ENCODE results near the gene MYO1D. TPM values are rescaled to one million over a fixed set of nuclear protein-coding genes. Genes with fewer than 3 reads are reported as not detected.

Gene MYO1D
- total RNA-seq, 1 experiment from 2014 or later = 5.6 TPM

DNA sequence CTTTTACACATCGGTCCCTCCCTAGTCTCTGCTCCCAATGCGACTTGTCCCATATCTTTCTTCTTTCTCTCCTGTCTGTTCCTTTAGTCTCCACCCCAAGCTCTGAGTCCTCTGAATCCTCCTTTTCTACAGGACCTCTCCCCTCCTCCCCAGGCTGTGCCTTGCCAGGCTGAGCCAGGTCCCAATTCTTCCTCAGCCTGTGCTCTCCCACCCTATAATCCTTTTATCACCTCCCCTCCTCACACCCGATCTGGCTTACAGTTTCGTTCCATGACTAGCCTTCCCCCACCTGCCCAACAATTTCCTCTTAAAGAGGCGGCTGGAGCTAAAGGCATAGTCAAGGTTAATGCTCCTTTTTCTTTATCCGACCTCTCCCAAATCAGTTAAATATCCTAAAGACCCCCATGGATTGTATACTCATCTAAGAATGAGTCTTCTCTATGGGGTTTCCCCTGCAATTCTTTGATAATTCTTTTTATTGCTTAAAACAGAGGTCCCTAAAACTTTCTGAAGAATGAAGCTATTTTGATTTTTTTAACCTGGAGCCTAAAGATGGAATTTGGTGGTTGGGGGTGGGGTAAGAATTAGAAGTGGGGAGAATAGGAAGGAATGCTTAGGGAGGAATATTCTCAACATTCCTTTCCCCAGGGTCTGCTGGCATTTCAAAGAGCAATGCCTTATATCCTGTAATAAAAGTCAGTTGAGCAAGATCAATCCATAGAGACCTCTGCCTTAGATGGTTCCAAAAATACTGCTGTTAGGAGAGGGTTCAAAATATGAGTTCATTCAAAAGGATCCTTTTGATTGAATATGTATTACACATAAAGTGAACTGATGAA lies 102.8 kb downstream of the MYO1D start:
- DNase-seq = no peak
- H3K36me3 ChIP-seq (ENCODE audit: insufficient read depth, low read length) = no peaks in the 10 kb centered on the region
- no peaks in the 10 kb centered on the region for H3K9me2 ChIP-seq (replicated peaks; ENCODE audit: insufficient read depth, low read length)
- H3K9ac ChIP-seq (ENCODE audit: low read length) = no peak overlapping the region
- no peaks in the 10 kb centered on the region for H4K20me1 ChIP-seq (ENCODE audit: insufficient read depth, low read depth, low read length)
- no peak overlapping the region for H3K4me3 ChIP-seq (ENCODE audit: low read length)
- no peaks in the 10 kb centered on the region for H3K4me1 ChIP-seq (ENCODE audit: low read length)
- H3K9me3 ChIP-seq (ENCODE audit: low read length) = no peaks in the 10 kb centered on the region
- no peak overlapping the region for H3K4me2 ChIP-seq (ENCODE audit: low read depth, low read length, poor library complexity, severe bottlenecking)
- no peaks in the 10 kb centered on the region for H3K27me3 ChIP-seq (ENCODE audit: low read length)
- no peak overlapping the region for H3K27ac ChIP-seq (ENCODE audit: low read length)
- H2AFZ ChIP-seq (ENCODE audit: low read length) = no peak overlapping the region
- no peaks in the 10 kb centered on the region for H3K79me2 ChIP-seq (ENCODE audit: low read length)

DNA sequence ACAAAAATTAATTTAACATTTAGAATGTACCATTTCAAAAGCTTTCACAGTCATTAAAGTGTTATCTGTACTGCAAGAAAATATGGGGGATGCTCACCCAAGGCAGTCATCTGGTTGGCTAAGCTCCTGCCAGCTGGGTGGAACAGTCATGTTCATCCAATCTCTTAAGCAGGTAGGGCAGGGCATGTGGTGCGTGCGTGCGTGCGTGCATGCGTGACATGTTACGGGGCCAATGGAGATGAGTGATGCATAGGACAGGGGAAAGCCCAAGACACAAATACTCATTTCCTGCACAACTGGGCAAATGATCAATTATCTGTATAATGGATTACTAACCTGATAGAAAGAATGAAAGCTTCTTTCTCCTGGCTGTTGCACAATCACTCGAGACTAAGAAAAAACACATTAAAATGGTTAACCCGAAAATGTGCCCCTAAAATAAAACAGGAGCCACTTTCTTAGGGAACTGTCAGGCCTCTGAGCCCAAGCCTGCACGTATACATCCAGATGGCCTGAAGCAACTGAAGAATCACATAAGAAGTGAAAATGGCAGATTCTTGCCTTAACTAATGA lies 104.4 kb downstream of the MYO1D start:
- DNase-seq = no peak
- no peak overlapping the region for H3K4me3 ChIP-seq (ENCODE audit: low read length)

DNA sequence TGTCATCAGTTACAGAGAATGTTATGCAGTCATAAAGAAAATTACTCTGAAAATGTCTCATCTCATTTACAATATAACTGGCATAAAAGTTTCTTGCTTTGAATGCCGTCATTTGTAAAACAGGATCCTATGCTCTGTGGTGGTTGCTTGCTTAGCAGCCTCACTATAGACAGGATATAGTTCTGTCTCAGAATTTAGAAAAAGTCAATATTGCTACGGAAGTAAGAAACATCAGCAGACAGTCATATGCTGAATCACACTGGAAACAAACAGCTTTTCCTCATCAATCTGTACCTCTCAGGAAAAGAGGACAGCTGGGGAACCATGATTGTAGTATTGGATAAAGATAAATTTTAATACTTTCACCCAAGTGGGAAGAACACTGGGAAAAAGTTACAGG lies 105.5 kb downstream of the MYO1D start:
- H3K9me3 ChIP-seq (ENCODE audit: low read length) = no peaks in the 10 kb centered on the region
- H3K9ac ChIP-seq (ENCODE audit: low read length) = no peak overlapping the region
- H3K4me1 ChIP-seq (ENCODE audit: low read length) = no peaks in the 10 kb centered on the region
- DNase-seq = no peak
- H4K20me1 ChIP-seq (ENCODE audit: insufficient read depth, low read depth, low read length) = no peaks in the 10 kb centered on the region
- no peaks in the 10 kb centered on the region for H3K79me2 ChIP-seq (ENCODE audit: low read length)
- no peak overlapping the region for H2AFZ ChIP-seq (ENCODE audit: low read length)
- H3K4me3 ChIP-seq (ENCODE audit: low read length) = no peak overlapping the region
- H3K27ac ChIP-seq (ENCODE audit: low read length) = no peak overlapping the region
- H3K9me2 ChIP-seq (replicated peaks; ENCODE audit: insufficient read depth, low read length) = no peaks in the 10 kb centered on the region
- no peaks in the 10 kb centered on the region for H3K27me3 ChIP-seq (ENCODE audit: low read length)
- no peaks in the 10 kb centered on the region for H3K36me3 ChIP-seq (ENCODE audit: insufficient read depth, low read length)
- no peak overlapping the region for H3K4me2 ChIP-seq (ENCODE audit: low read depth, low read length, poor library complexity, severe bottlenecking)

More for the DNA sequence above, 104.4 kb downstream of the MYO1D start:
- Histone ChIP-seq H3K27ac (ENCODE audit: low read length) (no peak overlapping the region), H3K9me3 (ENCODE audit: low read length) (no peaks in the 10 kb centered on the region), H3K27me3 (ENCODE audit: low read length) (no peaks in the 10 kb centered on the region), H4K20me1 (ENCODE audit: insufficient read depth, low read depth, low read length) (no peaks in the 10 kb centered on the region), H3K4me1 (ENCODE audit: low read length) (no peaks in the 10 kb centered on the region), H3K9ac (ENCODE audit: low read length) (no peak overlapping the region), H3K4me2 (ENCODE audit: low read depth, low read length, poor library complexity, severe bottlenecking) (no peak overlapping the region), H3K9me2 (replicated peaks; ENCODE audit: insufficient read depth, low read length) (no peaks in the 10 kb centered on the region), H2AFZ (ENCODE audit: low read length) (no peak overlapping the region), H3K36me3 (ENCODE audit: insufficient read depth, low read length) (no peaks in the 10 kb centered on the region), H3K79me2 (ENCODE audit: low read length) (no peaks in the 10 kb centered on the region)

DNA sequence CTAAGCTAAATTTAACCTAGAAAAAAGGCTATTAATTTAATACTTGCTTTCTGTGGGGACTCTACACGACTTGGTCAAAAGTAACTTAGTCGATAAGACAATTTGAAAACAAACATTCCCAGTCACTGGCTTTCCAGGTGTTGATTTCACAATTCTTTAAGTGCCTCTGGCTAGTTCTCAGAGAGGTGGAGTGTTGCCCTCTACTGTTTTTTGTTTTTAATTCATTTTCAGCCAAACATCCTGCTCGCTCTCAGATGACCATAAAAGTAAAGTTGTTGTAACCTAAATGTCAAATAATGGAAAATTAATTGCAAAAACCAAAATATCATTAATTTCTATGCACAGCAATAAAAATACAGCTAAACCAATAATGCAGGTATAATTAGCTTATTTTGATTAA lies 107.1 kb downstream of the MYO1D start:
- Histone ChIP-seq H3K9me2 (replicated peaks; ENCODE audit: insufficient read depth, low read length) (no peaks in the 10 kb centered on the region), H3K4me3 (ENCODE audit: low read length) (no peak overlapping the region), H3K27ac (ENCODE audit: low read length) (no peak overlapping the region), H3K4me1 (ENCODE audit: low read length) (no peaks in the 10 kb centered on the region), H3K9ac (ENCODE audit: low read length) (no peak overlapping the region), H3K27me3 (ENCODE audit: low read length) (no peaks in the 10 kb centered on the region), H4K20me1 (ENCODE audit: insufficient read depth, low read depth, low read length) (no peaks in the 10 kb centered on the region), H3K9me3 (ENCODE audit: low read length) (no peaks in the 10 kb centered on the region), H2AFZ (ENCODE audit: low read length) (no peak overlapping the region), H3K79me2 (ENCODE audit: low read length) (no peaks in the 10 kb centered on the region), H3K4me2 (ENCODE audit: low read depth, low read length, poor library complexity, severe bottlenecking) (no peak overlapping the region), H3K36me3 (ENCODE audit: insufficient read depth, low read length) (no peaks in the 10 kb centered on the region)
- no peak for DNase-seq

DNA sequence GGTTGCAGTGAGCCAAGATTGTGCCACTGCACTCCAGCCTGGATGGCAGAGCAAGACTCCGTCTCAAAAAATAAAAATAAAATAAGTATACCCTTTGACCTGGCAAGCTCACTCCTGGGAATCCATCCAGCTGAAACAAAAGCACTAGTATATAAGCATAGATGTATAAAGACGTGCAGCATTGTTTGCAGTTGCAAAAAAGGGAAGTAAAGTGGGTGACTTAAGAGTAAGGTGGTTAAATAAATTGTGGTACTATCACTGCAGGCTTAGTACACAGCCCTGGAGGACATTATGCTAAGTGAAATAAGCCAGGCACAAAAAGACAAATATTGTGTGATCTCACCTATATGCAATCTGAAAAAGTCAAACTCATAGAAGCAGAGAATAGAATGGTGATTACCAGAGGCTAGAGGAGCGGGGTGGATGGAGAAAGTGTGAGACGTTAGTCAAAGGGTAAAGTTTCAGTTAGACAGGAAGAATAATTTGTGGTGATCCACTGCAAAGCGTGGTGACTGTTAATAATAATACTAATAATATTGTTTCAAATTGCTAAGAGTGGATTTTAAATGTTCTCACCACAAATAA lies 113.0 kb downstream of the MYO1D start:
- Histone ChIP-seq H3K79me2 (ENCODE audit: low read length) (no peaks in the 10 kb centered on the region), H2AFZ (ENCODE audit: low read length) (no peak overlapping the region), H3K9me2 (replicated peaks; ENCODE audit: insufficient read depth, low read length) (no peaks in the 10 kb centered on the region), H4K20me1 (ENCODE audit: insufficient read depth, low read depth, low read length) (no peaks in the 10 kb centered on the region), H3K27me3 (ENCODE audit: low read length) (no peaks in the 10 kb centered on the region), H3K36me3 (ENCODE audit: insufficient read depth, low read length) (no peaks in the 10 kb centered on the region), H3K9me3 (ENCODE audit: low read length) (no peaks in the 10 kb centered on the region), H3K9ac (ENCODE audit: low read length) (no peak overlapping the region), H3K27ac (ENCODE audit: low read length) (no peak overlapping the region), H3K4me3 (ENCODE audit: low read length) (no peak overlapping the region), H3K4me2 (ENCODE audit: low read depth, low read length, poor library complexity, severe bottlenecking) (no peak overlapping the region), H3K4me1 (ENCODE audit: low read length) (no peaks in the 10 kb centered on the region)
- no peak for DNase-seq

DNA sequence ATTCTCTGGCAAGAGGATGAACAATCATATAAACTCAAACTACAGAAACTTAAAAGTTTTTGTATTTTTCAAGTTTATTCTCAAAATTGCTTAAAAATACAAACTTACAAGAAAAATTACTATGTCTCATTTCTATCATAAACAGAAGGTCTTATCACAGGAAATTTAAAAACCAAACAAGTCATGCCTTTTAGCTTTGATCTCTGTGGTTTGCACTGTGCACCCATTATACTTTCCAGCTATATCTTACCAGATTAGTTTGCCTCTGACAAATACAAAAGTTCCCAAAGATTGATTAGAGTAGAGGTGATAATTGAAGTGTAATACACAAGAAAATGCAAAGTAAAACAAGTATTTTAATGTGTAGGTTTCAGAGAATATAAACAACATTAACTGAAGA lies 117.4 kb downstream of the MYO1D start:
- no peaks in the 10 kb centered on the region for H3K79me2 ChIP-seq (ENCODE audit: low read length)
- no peaks in the 10 kb centered on the region for H3K4me1 ChIP-seq (ENCODE audit: low read length)
- H3K9me2 ChIP-seq (replicated peaks; ENCODE audit: insufficient read depth, low read length) = no peaks in the 10 kb centered on the region
- H3K4me2 ChIP-seq (ENCODE audit: low read depth, low read length, poor library complexity, severe bottlenecking) = no peak overlapping the region
- DNase-seq = no peak
- H3K27ac ChIP-seq (ENCODE audit: low read length) = no peak overlapping the region
- no peaks in the 10 kb centered on the region for H3K9me3 ChIP-seq (ENCODE audit: low read length)
- no peaks in the 10 kb centered on the region for H3K36me3 ChIP-seq (ENCODE audit: insufficient read depth, low read length)
- H3K4me3 ChIP-seq (ENCODE audit: low read length) = no peak overlapping the region
- no peaks in the 10 kb centered on the region for H3K27me3 ChIP-seq (ENCODE audit: low read length)
- no peaks in the 10 kb centered on the region for H4K20me1 ChIP-seq (ENCODE audit: insufficient read depth, low read depth, low read length)
- H3K9ac ChIP-seq (ENCODE audit: low read length) = no peak overlapping the region
- H2AFZ ChIP-seq (ENCODE audit: low read length) = no peak overlapping the region

DNA sequence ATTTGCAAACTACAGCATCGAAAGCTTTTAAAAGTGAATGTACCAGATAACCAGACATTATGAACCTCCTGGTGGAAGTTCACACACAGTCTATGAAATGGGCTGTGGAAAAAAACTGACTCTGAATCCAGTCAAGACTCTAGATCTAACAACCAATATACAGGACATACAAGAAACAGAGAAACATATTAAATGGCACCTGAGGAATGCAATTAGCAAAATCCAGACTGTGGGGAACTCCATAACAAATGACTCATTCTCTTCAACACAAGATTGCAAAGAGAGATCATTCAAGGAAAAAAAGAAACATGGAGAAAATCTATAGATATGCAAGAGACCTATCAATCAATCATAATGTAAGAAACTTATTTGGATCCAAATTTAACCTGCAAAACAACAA lies 119.0 kb downstream of the MYO1D start:
- Histone ChIP-seq H3K4me1 (ENCODE audit: low read length) (no peaks in the 10 kb centered on the region), H3K4me3 (ENCODE audit: low read length) (no peak overlapping the region), H3K27ac (ENCODE audit: low read length) (no peak overlapping the region), H3K79me2 (ENCODE audit: low read length) (no peaks in the 10 kb centered on the region), H3K9me3 (ENCODE audit: low read length) (no peaks in the 10 kb centered on the region), H3K27me3 (ENCODE audit: low read length) (no peaks in the 10 kb centered on the region), H4K20me1 (ENCODE audit: insufficient read depth, low read depth, low read length) (no peaks in the 10 kb centered on the region), H3K36me3 (ENCODE audit: insufficient read depth, low read length) (no peaks in the 10 kb centered on the region), H2AFZ (ENCODE audit: low read length) (no peak overlapping the region), H3K9ac (ENCODE audit: low read length) (no peak overlapping the region), H3K4me2 (ENCODE audit: low read depth, low read length, poor library complexity, severe bottlenecking) (no peak overlapping the region), H3K9me2 (replicated peaks; ENCODE audit: insufficient read depth, low read length) (no peaks in the 10 kb centered on the region)
- no peak for DNase-seq

DNA sequence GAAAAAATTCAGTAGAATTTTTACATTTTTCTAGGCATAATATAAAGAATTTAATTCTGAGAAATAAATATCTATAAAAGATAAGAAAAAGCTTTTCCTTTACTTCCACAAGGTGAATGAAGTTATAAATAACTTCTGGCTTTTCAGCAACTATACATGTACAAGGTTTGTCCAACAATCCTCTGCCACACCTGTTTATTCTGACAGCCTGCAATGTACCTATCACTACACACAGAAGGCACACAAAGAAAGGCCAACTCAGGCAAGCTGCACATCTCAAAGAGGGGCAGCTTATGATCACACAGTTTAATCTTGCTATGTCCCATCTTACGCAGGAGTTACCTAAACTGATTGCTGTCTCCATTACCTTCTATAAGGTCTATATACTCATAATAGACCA lies 120.2 kb downstream of the MYO1D start:
- Histone ChIP-seq H3K36me3 (ENCODE audit: insufficient read depth, low read length) (no peaks in the 10 kb centered on the region), H3K4me2 (ENCODE audit: low read depth, low read length, poor library complexity, severe bottlenecking) (no peak overlapping the region), H3K9ac (ENCODE audit: low read length) (no peak overlapping the region), H3K4me1 (ENCODE audit: low read length) (no peaks in the 10 kb centered on the region), H3K79me2 (ENCODE audit: low read length) (no peaks in the 10 kb centered on the region), H3K27me3 (ENCODE audit: low read length) (no peaks in the 10 kb centered on the region), H3K27ac (ENCODE audit: low read length) (no peak overlapping the region), H4K20me1 (ENCODE audit: insufficient read depth, low read depth, low read length) (no peaks in the 10 kb centered on the region), H2AFZ (ENCODE audit: low read length) (no peak overlapping the region), H3K4me3 (ENCODE audit: low read length) (no peak overlapping the region), H3K9me2 (replicated peaks; ENCODE audit: insufficient read depth, low read length) (no peaks in the 10 kb centered on the region), H3K9me3 (ENCODE audit: low read length) (no peaks in the 10 kb centered on the region)
- no peak for DNase-seq

Data from Karpas-422 (cell line).